Loucy (cell line): ENCODE measurements around the gene KCNQ2.

Experiments
- H2AFZ ChIP-seq: fragments of 200-600 bp; sonication (generic); 2 replicates; pipeline ENCODE4 v1.6.0; 2016; ENCODE audit warnings: antibody characterized with exemption, mild to moderate bottlenecking, low read length, moderate library complexity
- H3F3A ChIP-seq: fragments of 200-600 bp; 2 replicates; pipeline ENCODE4 v1.6.0; 2016; ENCODE audit warnings: antibody characterized with exemption, low read depth, mild to moderate bottlenecking
- H3K27me3 ChIP-seq: fragments of 200-600 bp; sonication (generic); 2 replicates; pipeline ENCODE4 v1.6.1; 2014; ENCODE audit warnings: low read length, mild to moderate bottlenecking; ENCODE audit not compliant: insufficient read depth, poor library complexity, severe bottlenecking
- H3K36me3 ChIP-seq: fragments of 200-600 bp; sonication (generic); 2 replicates; pipeline ENCODE4 v1.6.1; 2016; ENCODE audit warnings: low read length; ENCODE audit not compliant: insufficient read depth
- H3K4me1 ChIP-seq: fragments of 200-600 bp; sonication (generic); 2 replicates; pipeline ENCODE4 v1.5.1; 2014; ENCODE audit warnings: low read length, mild to moderate bottlenecking; ENCODE audit not compliant: insufficient read depth, poor library complexity, severe bottlenecking
- H3K4me2 ChIP-seq: fragments of 200-600 bp; sonication (generic); 2 replicates; pipeline ENCODE4 v1.6.0; 2014; ENCODE audit warnings: antibody characterized with exemption, low read length, low read depth, mild to moderate bottlenecking; ENCODE audit not compliant: poor library complexity, severe bottlenecking
- H3K4me3 ChIP-seq: fragments of 200-600 bp; sonication (generic); 2 replicates; pipeline ENCODE4 v1.5.1; 2014; ENCODE audit warnings: low read length, mild to moderate bottlenecking, mixed read lengths; ENCODE audit not compliant: poor library complexity, severe bottlenecking
- H3K79me2 ChIP-seq: fragments of 200-600 bp; sonication (generic); 2 replicates; pipeline ENCODE4 v1.6.1; 2014; ENCODE audit warnings: low read length; ENCODE audit not compliant: insufficient read depth
- H3K9ac ChIP-seq: fragments of 200-600 bp; sonication (generic); 2 replicates; pipeline ENCODE4 v1.6.0; 2014; ENCODE audit warnings: mild to moderate bottlenecking, low read depth, low read length, moderate library complexity; ENCODE audit not compliant: poor library complexity, severe bottlenecking
- H3K9me2 ChIP-seq: fragments of 200-600 bp; sonication (generic); replicated peaks from 2 replicates; pipeline ENCODE4 v1.6.1; 2016; ENCODE audit warnings: low read depth, low read length, mixed read lengths
- H3K9me3 ChIP-seq: fragments of 200-600 bp; sonication (generic); 2 replicates; pipeline ENCODE4 v1.6.1; 2014; ENCODE audit warnings: mild to moderate bottlenecking, antibody characterized with exemption, low read length, low read depth; ENCODE audit not compliant: insufficient read depth
- H4K20me1 ChIP-seq: fragments of 200-600 bp; sonication (generic); 2 replicates; pipeline ENCODE4 v1.6.0; 2014; ENCODE audit warnings: antibody characterized with exemption, low read length, mild to moderate bottlenecking; ENCODE audit not compliant: insufficient read depth, poor library complexity, severe bottlenecking
- EZH2phosphoT487 ChIP-seq: fragments of 200-600 bp; IDR thresholded peaks from 2 replicates; pipeline ENCODE4 v1.6.1; 2018; ENCODE audit warnings: antibody characterized with exemption, mild to moderate bottlenecking, moderate library complexity, borderline replicate concordance
- TF ChIP-seq, protein P1 (sequence below): fragments of 200-600 bp; sonication (generic); conservative IDR thresholded peaks from 2 replicates; pipeline ENCODE4 v1.5.1; 2014; ENCODE audit warnings: mild to moderate bottlenecking, antibody characterized with exemption, low read length

The KCNQ2 gene

GRCh38 chr20:63412889-63413288, 59.6 kb downstream of the KCNQ2 start:
- no peaks in the 10 kb centered on the region for H3K27me3 ChIP-seq
- H3K4me2 ChIP-seq, result no peak overlapping the region
- no peaks in the 10 kb centered on the region for H3K4me1 ChIP-seq
- H3K4me3 ChIP-seq, result no peak overlapping the region
- no peak overlapping the region for H3K9ac ChIP-seq
- no peaks in the 10 kb centered on the region for H3K79me2 ChIP-seq
- H3F3A ChIP-seq, result no peaks in the 10 kb centered on the region
- no peaks in the 10 kb centered on the region for H3K9me3 ChIP-seq
- H4K20me1 ChIP-seq, result no peaks in the 10 kb centered on the region
- TF ChIP-seq EZH2phosphoT487, result no peak
- TF ChIP-seq, protein P1, sequence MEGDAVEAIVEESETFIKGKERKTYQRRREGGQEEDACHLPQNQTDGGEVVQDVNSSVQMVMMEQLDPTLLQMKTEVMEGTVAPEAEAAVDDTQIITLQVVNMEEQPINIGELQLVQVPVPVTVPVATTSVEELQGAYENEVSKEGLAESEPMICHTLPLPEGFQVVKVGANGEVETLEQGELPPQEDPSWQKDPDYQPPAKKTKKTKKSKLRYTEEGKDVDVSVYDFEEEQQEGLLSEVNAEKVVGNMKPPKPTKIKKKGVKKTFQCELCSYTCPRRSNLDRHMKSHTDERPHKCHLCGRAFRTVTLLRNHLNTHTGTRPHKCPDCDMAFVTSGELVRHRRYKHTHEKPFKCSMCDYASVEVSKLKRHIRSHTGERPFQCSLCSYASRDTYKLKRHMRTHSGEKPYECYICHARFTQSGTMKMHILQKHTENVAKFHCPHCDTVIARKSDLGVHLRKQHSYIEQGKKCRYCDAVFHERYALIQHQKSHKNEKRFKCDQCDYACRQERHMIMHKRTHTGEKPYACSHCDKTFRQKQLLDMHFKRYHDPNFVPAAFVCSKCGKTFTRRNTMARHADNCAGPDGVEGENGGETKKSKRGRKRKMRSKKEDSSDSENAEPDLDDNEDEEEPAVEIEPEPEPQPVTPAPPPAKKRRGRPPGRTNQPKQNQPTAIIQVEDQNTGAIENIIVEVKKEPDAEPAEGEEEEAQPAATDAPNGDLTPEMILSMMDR, result no peak
- H2AFZ ChIP-seq, result no peak overlapping the region
- no peaks in the 10 kb centered on the region for H3K36me3 ChIP-seq
- H3K9me2 ChIP-seq, result no peaks in the 10 kb centered on the region

- no peak overlapping the region for H2AFZ ChIP-seq
- H3K9ac ChIP-seq, result no peak overlapping the region
- H3K9me2 ChIP-seq, result no peaks in the 10 kb centered on the region
- H3F3A ChIP-seq, result no peaks in the 10 kb centered on the region
- H3K36me3 ChIP-seq, result no peaks in the 10 kb centered on the region
- no peaks in the 10 kb centered on the region for H4K20me1 ChIP-seq
- no peak overlapping the region for H3K4me2 ChIP-seq
- H3K79me2 ChIP-seq, result no peaks in the 10 kb centered on the region
- TF ChIP-seq, protein P1, result no peak
- TF ChIP-seq EZH2phosphoT487, result no peak
- no peaks in the 10 kb centered on the region for H3K27me3 ChIP-seq
- no peak overlapping the region for H3K4me3 ChIP-seq
- H3K9me3 ChIP-seq, result no peaks in the 10 kb centered on the region
- no peaks in the 10 kb centered on the region for H3K4me1 ChIP-seq
These were observed 60.4 kb downstream of the KCNQ2 start for GRCh38 chr20:63411898-63412631.

DNA sequence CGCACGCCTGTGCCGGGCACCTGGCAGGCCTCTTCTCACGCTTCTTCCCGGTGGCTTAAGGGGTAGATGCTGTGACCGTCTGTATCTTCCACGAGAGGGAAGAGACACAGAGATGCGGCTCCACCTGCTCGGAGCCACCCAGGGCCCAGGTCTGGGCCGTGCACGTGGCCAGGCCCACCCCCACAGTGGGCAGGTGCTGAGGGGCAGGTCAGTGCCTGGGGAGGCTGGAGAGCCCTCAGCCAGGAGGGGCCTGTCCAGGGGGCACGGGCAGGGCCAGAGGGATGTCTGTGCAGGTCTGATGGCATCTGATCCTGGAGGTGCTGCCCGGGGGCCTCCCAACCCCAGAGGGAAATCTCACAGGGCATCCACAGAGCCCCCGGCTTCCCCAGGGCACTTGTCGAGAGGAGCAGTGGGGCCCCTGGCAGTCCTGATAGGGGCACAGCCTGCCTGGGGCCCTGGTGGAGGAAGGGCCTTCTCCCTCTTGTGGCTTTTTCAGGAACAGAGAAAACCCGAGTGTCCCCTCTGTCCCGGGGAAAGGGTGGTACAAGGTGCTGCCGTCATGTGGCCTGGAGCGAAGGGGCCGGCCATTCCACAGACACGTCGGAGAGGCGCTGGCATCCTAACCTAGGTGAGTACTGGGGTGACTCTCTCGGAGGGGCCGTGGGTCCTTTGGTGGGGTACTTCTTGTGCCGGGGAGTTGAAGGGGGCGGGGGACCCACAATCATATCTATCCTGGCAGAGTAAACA, 61.1 kb downstream of the KCNQ2 start:
- H3K4me1 ChIP-seq, result no peaks in the 10 kb centered on the region
- TF ChIP-seq, protein P1, result no peak
- TF ChIP-seq EZH2phosphoT487, result no peak
- H3K4me3 ChIP-seq, result no peak overlapping the region
- no peaks in the 10 kb centered on the region for H3K9me2 ChIP-seq
- H3K27me3 ChIP-seq, result no peaks in the 10 kb centered on the region
- H3K9me3 ChIP-seq, result no peaks in the 10 kb centered on the region
- H3F3A ChIP-seq, result no peaks in the 10 kb centered on the region
- no peak overlapping the region for H2AFZ ChIP-seq
- no peak overlapping the region for H3K9ac ChIP-seq
- no peaks in the 10 kb centered on the region for H3K79me2 ChIP-seq
- H4K20me1 ChIP-seq, result no peaks in the 10 kb centered on the region
- no peaks in the 10 kb centered on the region for H3K36me3 ChIP-seq
- no peak overlapping the region for H3K4me2 ChIP-seq
